Stomach smooth muscle (tissue), 2 donors: Measurements from ENCODE around the gene RAB3C.
"Not testable (repeated sequence)": the region's sequence is repeated elsewhere in the genome, so short reads cannot be mapped to it uniquely, and the experiment has no call there.

Source experiments
- H3K27ac ChIP-seq: one replicate; pipeline ENCODE4 v1.7.0; 2013; ENCODE audit warnings: mild to moderate bottlenecking, low read length, inconsistent platforms
- H3K27me3 ChIP-seq, 2 donors: one replicate each; pipeline ENCODE4 v1.7.0; 2013; ENCODE audit warnings: low read length in 2 of 2; ENCODE audit not compliant: insufficient read depth in 2 of 2, control insufficient read depth in 1 of 2
- H3K36me3 ChIP-seq, 2 donors: one replicate each; pipeline ENCODE4 v1.7.0; 2013; ENCODE audit warnings: low read length in 2 of 2; ENCODE audit not compliant: control insufficient read depth in 2 of 2, insufficient read depth in 2 of 2
- H3K4me1 ChIP-seq: one replicate; pipeline ENCODE4 v1.7.0; 2013; ENCODE audit warnings: low read length; ENCODE audit not compliant: control insufficient read depth, insufficient read depth
- H3K4me3 ChIP-seq, 2 donors: one replicate each; pipeline ENCODE4 v1.7.0; 2013; ENCODE audit warnings: low read length in 2 of 2
- H3K9ac ChIP-seq, 2 donors: one replicate each; pipeline ENCODE4 v1.7.0; 2013; ENCODE audit warnings: low read length in 2 of 2, mild to moderate bottlenecking in 1 of 2
- H3K9me3 ChIP-seq, 2 donors: one replicate each; pipeline ENCODE4 v1.7.0; 2013; ENCODE audit warnings: low read length in 2 of 2; ENCODE audit not compliant: control insufficient read depth in 2 of 2
- donor health status: healthy.
- donor health status: Pancreatic carcinoma.

The RAB3C gene

DNA sequence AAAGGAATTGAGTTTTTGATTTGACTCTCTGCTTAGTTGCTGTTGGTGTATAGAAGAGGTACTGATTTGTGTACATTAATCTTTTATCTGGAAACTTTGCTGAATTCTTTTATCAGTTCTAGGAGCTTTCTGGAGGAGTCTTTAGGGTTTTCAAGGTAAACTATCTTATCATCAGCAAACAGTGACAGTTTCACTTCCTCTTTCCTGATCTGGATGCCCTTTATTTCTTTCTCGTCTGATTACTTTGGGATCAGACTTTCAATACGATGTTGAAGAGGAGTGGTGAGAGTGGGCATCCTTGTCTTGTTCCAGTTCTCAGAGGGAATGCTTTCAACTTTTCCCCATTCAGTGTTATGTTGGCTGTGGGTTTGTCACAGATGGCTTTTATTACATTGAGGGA lies 17.7 kb downstream of the RAB3C start:
- H3K9ac ChIP-seq, H3K9me3 ChIP-seq, H3K27ac ChIP-seq, H3K36me3 ChIP-seq, H3K4me3 ChIP-seq, H3K27me3 ChIP-seq, H3K4me1 ChIP-seq: not testable (repeated sequence)

DNA sequence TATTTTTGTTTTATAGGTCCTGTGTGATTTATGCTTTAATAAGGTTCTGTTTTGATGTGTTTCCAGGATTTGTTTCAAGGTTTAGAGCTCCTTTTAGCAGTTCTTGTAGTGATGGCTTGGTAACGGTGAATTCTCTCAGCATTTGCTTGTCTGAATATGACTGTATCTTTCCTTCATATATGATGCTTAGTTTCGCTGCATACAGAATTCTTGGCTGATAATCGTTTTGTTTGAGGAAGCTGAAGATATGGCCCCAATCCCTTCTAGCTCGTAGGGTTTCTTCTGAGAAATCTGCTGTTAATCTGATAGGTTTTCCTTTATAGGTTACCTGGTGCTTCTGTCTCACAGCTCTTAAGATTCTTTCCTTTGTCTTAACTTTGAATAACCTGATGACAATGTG lies 20.0 kb downstream of the RAB3C start:
- H3K36me3 ChIP-seq, H3K4me3 ChIP-seq, H3K27ac ChIP-seq, H3K9ac ChIP-seq, H3K27me3 ChIP-seq, H3K9me3 ChIP-seq, H3K4me1 ChIP-seq: not testable (repeated sequence)

DNA sequence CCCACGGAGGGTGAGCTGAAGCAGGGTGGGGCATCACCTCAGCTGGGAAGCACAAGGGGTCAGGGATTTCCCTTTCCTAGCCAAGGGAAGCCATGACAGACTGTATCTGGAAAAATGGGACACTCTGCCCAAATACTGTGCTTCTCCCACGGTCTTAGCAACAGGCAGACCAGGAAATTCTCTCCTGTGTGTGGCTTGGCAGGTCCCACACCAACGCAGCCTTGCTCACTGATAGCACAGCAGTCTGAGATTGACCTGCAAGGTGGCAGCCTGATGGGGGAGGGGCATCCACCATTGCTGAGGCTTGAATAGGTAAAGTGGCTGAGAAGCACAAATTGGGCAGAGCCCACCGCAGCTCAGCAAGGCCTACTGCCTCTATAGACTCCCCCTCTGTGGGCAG lies 23.2 kb downstream of the RAB3C start:
- Histone ChIP-seq H3K9ac (no peak overlapping the region), H3K27me3 (no peaks in the 10 kb centered on the region), H3K27ac (no peak overlapping the region), H3K4me3 (no peak overlapping the region), H3K9me3 (no peaks in the 10 kb centered on the region), H3K4me1 (no peaks in the 10 kb centered on the region), H3K36me3 (no peaks in the 10 kb centered on the region)

DNA sequence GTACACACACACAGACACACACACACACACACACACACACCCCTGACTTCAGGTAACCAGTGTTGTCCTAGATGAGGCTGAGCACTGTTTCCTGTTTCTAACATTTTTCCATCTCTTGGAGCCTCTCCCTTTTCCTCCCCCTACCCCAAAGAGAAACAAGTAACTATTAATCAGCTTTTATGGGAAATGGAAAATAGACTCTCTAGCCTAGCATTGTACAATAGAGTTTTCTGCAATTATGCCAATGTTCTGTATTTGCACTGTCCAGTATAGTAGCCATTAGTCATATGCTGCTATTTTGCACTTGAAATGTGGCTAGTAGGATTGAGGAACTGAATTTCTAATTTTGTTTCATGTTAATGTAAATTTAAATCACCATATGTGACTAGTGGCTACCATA lies 33.1 kb downstream of the RAB3C start:
- Histone ChIP-seq H3K27ac (no peak overlapping the region), H3K4me1 (no peaks in the 10 kb centered on the region), H3K27me3 (no peaks in the 10 kb centered on the region), H3K4me3 (no peak overlapping the region), H3K9me3 (no peaks in the 10 kb centered on the region), H3K36me3 (no peaks in the 10 kb centered on the region), H3K9ac (no peak overlapping the region)

DNA sequence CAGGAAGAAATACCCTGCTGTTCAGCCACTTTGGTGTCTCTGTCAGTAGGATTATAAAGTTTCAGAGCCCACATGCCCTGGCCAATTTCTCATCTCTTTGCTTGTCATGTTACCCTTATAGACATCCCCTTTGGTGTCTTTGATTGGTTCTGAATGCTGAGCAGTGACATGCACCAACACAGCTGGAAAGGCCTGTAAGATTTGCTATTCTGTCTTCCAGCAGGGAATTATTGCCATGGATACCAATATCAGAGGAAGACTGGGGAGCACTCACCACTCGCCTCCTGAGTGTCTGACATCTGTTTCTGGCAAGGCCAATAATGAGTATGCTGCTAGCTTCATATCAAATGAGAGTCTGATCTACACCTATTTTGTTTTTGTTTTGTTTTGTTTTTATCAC lies 34.4 kb downstream of the RAB3C start:
- H3K4me1 ChIP-seq, result no peaks in the 10 kb centered on the region
- H3K27me3 ChIP-seq, result no peaks in the 10 kb centered on the region

DNA sequence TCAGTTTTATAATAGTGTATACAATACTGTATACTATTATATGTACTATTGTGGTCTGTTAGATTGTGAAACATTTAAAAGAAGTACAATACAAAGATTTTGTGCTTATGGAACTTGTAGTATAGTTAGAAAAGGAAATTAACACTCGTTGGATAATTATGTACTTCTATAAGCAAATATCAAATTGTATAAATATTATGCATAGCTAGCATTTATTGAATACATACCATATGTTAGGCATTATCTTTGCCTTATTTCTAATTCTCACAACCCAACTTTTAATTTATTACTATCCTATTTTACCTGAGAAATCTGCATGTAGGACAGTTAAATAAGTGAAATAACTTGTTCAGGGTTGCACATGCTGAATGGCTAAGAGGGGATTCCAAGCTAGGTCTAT lies 37.5 kb downstream of the RAB3C start:
- no peak overlapping the region for H3K27ac ChIP-seq

More for the DNA sequence above, 34.4 kb downstream of the RAB3C start:
- H3K4me3 ChIP-seq, result no peak overlapping the region
- H3K27ac ChIP-seq, result no peak overlapping the region
- no peaks in the 10 kb centered on the region for H3K36me3 ChIP-seq
- H3K9ac ChIP-seq, result no peak overlapping the region
- no peaks in the 10 kb centered on the region for H3K9me3 ChIP-seq

DNA sequence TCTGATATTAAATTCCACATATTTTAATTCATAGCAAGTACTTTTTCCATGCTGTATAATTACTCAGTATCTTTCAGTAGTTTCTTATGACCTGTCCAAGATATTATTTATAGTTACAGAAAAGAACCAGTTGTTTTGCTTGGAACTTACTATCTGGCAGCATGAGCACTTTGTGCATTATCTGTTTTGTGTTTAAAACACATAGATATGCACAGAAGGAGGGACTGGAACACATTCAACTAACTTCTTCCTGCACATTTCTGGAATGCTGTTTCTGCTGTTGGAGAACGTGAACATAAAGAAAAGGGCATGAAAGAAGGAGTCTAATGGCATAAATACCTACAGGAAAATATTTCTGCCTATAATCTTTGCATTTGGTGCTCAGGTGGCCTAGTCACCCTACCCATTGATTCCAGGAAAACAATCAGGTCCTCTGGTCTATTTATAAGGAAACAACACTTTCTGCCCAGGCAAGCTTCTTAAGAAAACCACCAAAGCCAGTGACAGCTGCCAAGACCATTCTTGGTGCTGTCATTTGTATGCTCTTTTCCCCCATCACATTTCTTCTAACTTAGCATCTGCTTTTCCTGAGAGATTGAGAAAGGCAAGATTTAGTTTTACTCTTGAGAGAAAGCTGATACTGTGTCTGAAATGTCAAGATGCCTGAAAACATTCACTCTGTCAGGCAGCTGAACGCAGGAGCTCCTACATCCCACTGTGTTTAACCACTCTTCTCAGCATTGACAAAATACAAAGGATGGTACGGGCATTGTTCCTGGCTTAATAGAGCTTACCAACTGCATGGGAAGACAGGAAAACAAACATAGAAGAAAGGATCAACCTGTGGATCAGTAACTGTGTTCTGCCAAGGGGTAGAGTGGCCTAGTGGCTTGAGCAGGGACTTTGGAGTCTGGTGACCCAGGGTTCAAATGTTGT lies 40.3 kb downstream of the RAB3C start:
- H3K27ac ChIP-seq, result no peak overlapping the region
- H3K27me3 ChIP-seq, result no peaks in the 10 kb centered on the region
- H3K9ac ChIP-seq, result no peak overlapping the region
- no peaks in the 10 kb centered on the region for H3K4me1 ChIP-seq
- H3K9me3 ChIP-seq, result no peaks in the 10 kb centered on the region
- H3K36me3 ChIP-seq, result no peaks in the 10 kb centered on the region
- H3K4me3 ChIP-seq, result no peak overlapping the region

More for the DNA sequence above, 37.5 kb downstream of the RAB3C start:
- no peak overlapping the region for H3K9ac ChIP-seq
- no peaks in the 10 kb centered on the region for H3K9me3 ChIP-seq
- no peak overlapping the region for H3K4me3 ChIP-seq
- no peaks in the 10 kb centered on the region for H3K4me1 ChIP-seq
- no peaks in the 10 kb centered on the region for H3K27me3 ChIP-seq
- no peaks in the 10 kb centered on the region for H3K36me3 ChIP-seq

DNA sequence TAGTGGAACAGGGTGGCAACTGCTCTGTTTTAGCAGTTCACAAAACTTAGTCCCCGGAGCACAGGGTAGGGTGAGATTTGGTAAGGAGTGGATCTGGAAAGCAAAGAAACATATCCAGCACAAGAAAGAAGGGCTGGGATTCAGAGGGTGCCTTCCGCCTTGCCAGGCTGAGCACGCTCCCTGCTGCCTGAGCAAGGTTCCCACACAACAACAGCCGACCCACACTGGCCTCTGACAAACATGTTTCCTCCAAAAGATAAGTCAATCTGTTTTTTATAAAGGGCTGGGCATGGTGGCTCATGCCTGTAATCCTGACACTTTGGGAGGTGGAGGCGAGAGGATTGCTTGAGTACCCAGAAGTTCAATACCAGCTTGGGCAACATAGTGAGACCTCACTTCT lies 45.8 kb downstream of the RAB3C start:
- no peaks in the 10 kb centered on the region for H3K36me3 ChIP-seq
- no peaks in the 10 kb centered on the region for H3K9me3 ChIP-seq
- no peak overlapping the region for H3K27ac ChIP-seq
- H3K4me3 ChIP-seq, result no peak overlapping the region
- H3K4me1 ChIP-seq, result no peaks in the 10 kb centered on the region
- H3K27me3 ChIP-seq, result no peaks in the 10 kb centered on the region
- no peak overlapping the region for H3K9ac ChIP-seq

DNA sequence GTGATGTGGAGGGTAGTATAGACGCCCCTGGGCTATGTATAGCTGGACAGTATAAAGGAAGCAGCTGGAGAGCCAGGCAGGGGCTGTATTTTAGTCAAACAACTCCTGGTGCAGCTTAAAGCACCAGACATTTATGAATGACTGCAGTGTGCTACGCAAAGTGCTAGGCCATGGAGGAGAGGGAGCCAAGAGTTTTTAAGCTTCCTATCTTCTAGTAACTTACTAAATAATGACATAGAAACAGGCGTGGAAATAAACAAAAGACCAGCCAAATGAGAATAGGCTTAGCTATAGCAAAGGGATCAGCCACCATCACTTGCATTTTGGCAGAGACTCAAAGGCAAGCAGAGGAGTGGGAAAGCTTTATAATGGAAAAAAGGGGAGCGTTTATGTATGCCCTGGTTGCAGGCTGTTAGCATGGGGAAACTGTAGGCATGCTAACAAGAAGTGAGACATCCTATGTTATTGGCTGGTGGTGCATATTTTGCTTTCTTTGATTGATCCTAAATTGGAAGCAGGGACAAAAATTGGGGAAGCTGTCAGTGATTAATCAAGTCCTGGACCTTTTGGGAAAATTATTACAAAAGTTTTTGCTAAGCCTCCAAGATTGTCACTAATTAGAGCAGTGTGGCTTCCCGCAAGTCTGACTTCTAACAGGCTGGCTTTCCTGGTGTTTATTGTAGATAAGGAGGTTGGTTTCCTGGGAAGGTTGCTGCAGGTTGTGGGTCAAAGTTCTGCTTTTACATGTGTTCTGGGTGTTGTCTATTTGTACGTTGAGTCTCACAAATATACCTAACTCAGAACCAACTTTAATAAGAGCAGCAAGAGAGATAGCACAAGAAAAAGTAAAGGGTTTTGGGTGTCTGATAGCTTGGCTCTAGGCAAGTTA lies 46.6 kb downstream of the RAB3C start:
- Histone ChIP-seq H3K36me3 (no peaks in the 10 kb centered on the region), H3K27ac (no peak overlapping the region)

DNA sequence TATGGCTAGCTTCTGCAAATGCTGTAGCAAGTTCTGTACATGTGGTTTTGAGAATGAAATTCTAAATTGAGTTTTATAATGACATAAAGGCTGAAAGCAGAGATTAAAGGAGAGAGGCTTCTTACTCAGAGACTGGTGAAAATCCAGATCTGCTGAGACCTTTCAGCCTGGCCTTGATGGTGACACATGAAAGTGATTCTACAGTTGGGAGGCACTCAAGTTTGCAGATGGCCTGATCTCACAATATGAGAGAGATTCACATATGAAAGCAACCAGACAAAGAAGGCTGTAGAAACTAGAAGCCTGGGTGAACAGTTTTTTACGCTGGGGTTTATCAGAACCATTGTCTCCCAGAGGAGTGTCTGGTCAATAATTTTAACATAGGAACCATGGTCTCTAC lies 49.0 kb downstream of the RAB3C start:
- Histone ChIP-seq H3K27me3 (no peaks in the 10 kb centered on the region), H3K36me3 (no peaks in the 10 kb centered on the region), H3K4me1 (no peaks in the 10 kb centered on the region), H3K4me3 (no peak overlapping the region), H3K9me3 (no peaks in the 10 kb centered on the region), H3K9ac (no peak overlapping the region), H3K27ac (no peak overlapping the region)

More for the DNA sequence above, 46.6 kb downstream of the RAB3C start:
- no peaks in the 10 kb centered on the region for H3K27me3 ChIP-seq
- no peaks in the 10 kb centered on the region for H3K9me3 ChIP-seq
- H3K4me3 ChIP-seq, result no peak overlapping the region
- H3K9ac ChIP-seq, result no peak overlapping the region
- H3K4me1 ChIP-seq, result no peaks in the 10 kb centered on the region
